Mucosa of rectum (tissue), 2 donors: ENCODE data around the gene HS3ST5.

ENCODE experiments used
- H3K27ac ChIP-seq, 2 donors: one replicate each; pipeline ENCODE4 v1.7.0; 2013; ENCODE audit warnings: inconsistent platforms in 2 of 2, low read depth in 2 of 2, low read length in 2 of 2
- H3K27me3 ChIP-seq, 2 donors: one replicate each; pipeline ENCODE4 v1.7.0; 2013; ENCODE audit warnings: low read length in 2 of 2; ENCODE audit not compliant: control insufficient read depth in 2 of 2, insufficient read depth in 2 of 2
- H3K36me3 ChIP-seq, 2 donors: one replicate each; pipeline ENCODE4 v1.7.0; 2013; ENCODE audit warnings: low read length in 2 of 2; ENCODE audit not compliant: control insufficient read depth in 2 of 2, insufficient read depth in 2 of 2
- H3K4me1 ChIP-seq, 2 donors: one replicate each; pipeline ENCODE4 v1.7.0; 2013; ENCODE audit warnings: low read length in 2 of 2, mild to moderate bottlenecking in 1 of 2; ENCODE audit not compliant: control insufficient read depth in 2 of 2, insufficient read depth in 2 of 2
- H3K4me3 ChIP-seq, 2 donors: one replicate each; pipeline ENCODE4 v1.7.0; 2013; ENCODE audit warnings: low read length in 2 of 2
- H3K9ac ChIP-seq, 2 donors: one replicate each; pipeline ENCODE4 v1.7.0; 2013; ENCODE audit warnings: low read length in 2 of 2, low read depth in 1 of 2, mild to moderate bottlenecking in 1 of 2
- H3K9me3 ChIP-seq, 2 donors: one replicate each; pipeline ENCODE4 v1.7.0; 2013; ENCODE audit warnings: low read length in 2 of 2; ENCODE audit not compliant: control insufficient read depth in 2 of 2
- donor health status: healthy.
- donor health status: Normal muscosa, but diverticular disease.

The HS3ST5 gene

DNA sequence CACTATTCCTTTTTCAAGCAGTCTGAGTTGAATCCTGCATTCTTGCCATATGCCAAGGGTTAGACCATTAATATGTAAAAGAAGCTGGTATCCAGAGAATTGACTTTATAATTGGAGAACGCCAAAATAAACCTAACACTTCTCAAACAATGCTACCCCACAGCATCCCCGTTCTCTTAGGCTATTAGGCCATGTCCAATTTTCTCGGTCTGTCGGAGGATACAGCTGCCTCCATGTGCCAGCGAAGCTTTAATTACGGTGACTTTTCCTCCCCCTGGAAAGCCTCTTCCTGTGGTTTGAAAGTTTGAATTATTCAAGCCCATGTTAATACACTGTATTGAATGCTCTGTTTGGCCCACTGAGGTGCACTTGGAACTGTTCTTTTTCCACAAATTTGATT is 60.5 kb downstream of the HS3ST5 start:
- no peaks in the 10 kb centered on the region for H3K36me3 ChIP-seq
- no peak overlapping the region for H3K27ac ChIP-seq
- no peak overlapping the region for H3K9ac ChIP-seq
- H3K9me3 ChIP-seq: no peaks in the 10 kb centered on the region
- H3K4me1 ChIP-seq: no peaks in the 10 kb centered on the region
- peaks cover 0 to 1% of the 10 kb centered on the region in 2 donors for H3K27me3 ChIP-seq
- H3K4me3 ChIP-seq: no peak overlapping the region

- no peak overlapping the region for H3K9ac ChIP-seq
- no peak overlapping the region for H3K4me3 ChIP-seq
- H3K4me1 ChIP-seq: no peaks in the 10 kb centered on the region
- no peaks in the 10 kb centered on the region for H3K36me3 ChIP-seq
- H3K27me3 ChIP-seq: peaks cover 0 to 1% of the 10 kb centered on the region in 2 donors
- no peak overlapping the region for H3K27ac ChIP-seq
- H3K9me3 ChIP-seq: no peaks in the 10 kb centered on the region
Measured at GRCh38 chr6:114281496-114281895, 61.3 kb downstream of the HS3ST5 start.

GRCh38 chr6:114280239-114280982 is 62.4 kb downstream of the HS3ST5 start:
- no peak overlapping the region for H3K27ac ChIP-seq
- no peak overlapping the region for H3K4me3 ChIP-seq
- no peaks in the 10 kb centered on the region for H3K4me1 ChIP-seq
- H3K27me3 ChIP-seq: peaks cover 0 to 1% of the 10 kb centered on the region in 2 donors
- H3K36me3 ChIP-seq: no peaks in the 10 kb centered on the region
- H3K9me3 ChIP-seq: no peaks in the 10 kb centered on the region
- no peak overlapping the region for H3K9ac ChIP-seq

GRCh38 chr6:114277220-114277619 is 65.6 kb downstream of the HS3ST5 start:
- Histone ChIP-seq H3K27ac (no peak overlapping the region), H3K27me3 (no peaks in the 10 kb centered on the region), H3K9me3 (no peaks in the 10 kb centered on the region), H3K4me3 (no peak overlapping the region), H3K9ac (no peak overlapping the region), H3K4me1 (no peaks in the 10 kb centered on the region), H3K36me3 (no peaks in the 10 kb centered on the region)

DNA sequence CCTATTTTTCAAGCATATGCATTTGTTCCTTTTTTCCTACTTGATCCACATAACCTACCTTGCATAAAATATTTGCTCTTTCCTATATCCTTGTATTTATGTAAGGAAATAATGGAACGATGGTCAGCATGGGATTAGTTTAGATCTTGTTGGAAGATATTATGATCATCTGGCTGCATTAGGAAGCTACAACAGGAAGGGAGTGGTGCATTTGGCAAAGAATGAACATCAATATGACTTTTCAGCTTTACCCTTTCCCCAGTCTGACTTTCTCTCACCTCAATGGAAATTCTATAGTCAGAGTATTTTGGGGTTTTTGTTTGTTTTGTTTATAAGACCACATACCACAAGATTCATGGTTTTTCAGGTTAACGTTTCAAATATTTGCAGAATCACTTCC is 66.0 kb downstream of the HS3ST5 start:
- H3K9ac ChIP-seq: no peak overlapping the region
- no peaks in the 10 kb centered on the region for H3K9me3 ChIP-seq
- no peak overlapping the region for H3K27ac ChIP-seq
- H3K4me3 ChIP-seq: no peak overlapping the region
- no peaks in the 10 kb centered on the region for H3K4me1 ChIP-seq
- no peaks in the 10 kb centered on the region for H3K27me3 ChIP-seq
- no peaks in the 10 kb centered on the region for H3K36me3 ChIP-seq

DNA sequence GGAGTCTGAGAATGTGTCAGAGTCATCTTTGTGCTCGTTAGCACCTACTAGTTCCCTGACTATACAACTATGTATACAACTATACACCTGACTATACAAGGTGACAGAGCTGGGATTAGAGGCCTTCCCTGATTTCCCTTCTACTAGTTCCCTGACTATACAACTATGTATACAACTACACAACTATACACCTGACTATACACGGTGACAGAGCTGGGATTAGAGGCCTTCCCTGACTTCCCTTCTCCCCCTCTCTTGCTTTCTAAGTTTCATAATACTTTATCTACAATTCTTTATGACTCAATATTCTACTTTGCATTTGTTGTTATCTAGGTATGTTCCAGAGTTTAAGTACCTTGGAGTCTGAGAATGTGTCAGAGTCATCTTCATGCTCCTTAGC is 68.0 kb downstream of the HS3ST5 start:
- Histone ChIP-seq H3K9ac (no peak overlapping the region), H3K4me3 (no peak overlapping the region), H3K27ac (no peak overlapping the region), H3K4me1 (no peaks in the 10 kb centered on the region), H3K27me3 (no peaks in the 10 kb centered on the region), H3K36me3 (no peaks in the 10 kb centered on the region), H3K9me3 (no peaks in the 10 kb centered on the region)

DNA sequence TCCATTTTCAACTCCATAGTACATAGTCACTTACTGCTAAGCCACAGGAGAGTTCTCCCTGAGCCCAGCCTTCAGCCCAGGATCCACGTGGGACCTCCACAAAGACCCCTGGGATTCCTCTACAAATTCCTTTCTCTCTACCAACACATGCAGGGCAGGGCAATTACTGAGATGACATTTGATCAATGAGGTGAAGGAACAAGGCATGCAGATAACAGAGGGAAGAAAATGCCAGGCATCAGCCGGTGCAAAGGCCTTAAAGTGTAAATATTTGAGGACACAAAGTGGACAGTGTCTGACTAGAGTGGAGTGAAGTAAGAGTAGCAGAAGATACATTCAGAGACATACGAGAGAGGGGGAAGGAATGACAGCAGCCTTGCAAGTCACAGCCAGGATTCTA is 70.2 kb downstream of the HS3ST5 start:
- Histone ChIP-seq H3K27me3 (no peaks in the 10 kb centered on the region), H3K4me3 (no peak overlapping the region), H3K9me3 (no peaks in the 10 kb centered on the region), H3K4me1 (no peaks in the 10 kb centered on the region), H3K27ac (no peak overlapping the region), H3K36me3 (no peaks in the 10 kb centered on the region), H3K9ac (no peak overlapping the region)

- Histone ChIP-seq H3K36me3 (no peaks in the 10 kb centered on the region), H3K4me1 (no peaks in the 10 kb centered on the region), H3K9me3 (no peaks in the 10 kb centered on the region), H3K4me3 (no peak overlapping the region), H3K27ac (no peak overlapping the region), H3K27me3 (no peaks in the 10 kb centered on the region), H3K9ac (no peak overlapping the region)
Measured at GRCh38 chr6:114271405-114271804, 71.4 kb downstream of the HS3ST5 start.

GRCh38 chr6:114267897-114268296 is 74.9 kb downstream of the HS3ST5 start:
- Histone ChIP-seq H3K36me3 (no peaks in the 10 kb centered on the region), H3K9me3 (no peaks in the 10 kb centered on the region), H3K9ac (no peak overlapping the region), H3K27ac (no peak overlapping the region), H3K27me3 (no peaks in the 10 kb centered on the region), H3K4me3 (no peak overlapping the region), H3K4me1 (no peaks in the 10 kb centered on the region)

DNA sequence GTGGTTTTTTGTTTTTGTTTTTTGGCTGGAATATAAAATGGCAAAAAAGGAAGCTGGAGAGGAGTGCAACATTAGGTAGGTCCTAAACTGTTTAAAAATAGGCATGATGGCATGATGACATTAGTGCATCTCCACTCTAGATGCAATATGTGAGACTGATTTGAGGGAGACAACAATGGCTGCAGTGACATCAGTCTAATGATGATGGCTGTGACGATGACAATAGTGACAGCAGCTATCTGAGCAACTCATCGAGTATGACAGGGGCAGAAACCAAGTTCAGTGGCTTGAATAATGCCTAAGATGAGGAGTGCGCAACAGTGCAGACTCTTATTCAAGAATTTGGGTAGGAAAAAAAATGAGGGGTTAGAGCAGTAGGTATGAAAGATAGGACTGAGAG is 82.0 kb downstream of the HS3ST5 start:
- Histone ChIP-seq H3K9ac (no peak overlapping the region), H3K9me3 (no peaks in the 10 kb centered on the region), H3K4me3 (no peak overlapping the region), H3K4me1 (no peaks in the 10 kb centered on the region), H3K27ac (no peak overlapping the region), H3K36me3 (no peaks in the 10 kb centered on the region), H3K27me3 (no peaks in the 10 kb centered on the region)
